Measurements from ENCODE around the gene HIRIP3.

DNA sequence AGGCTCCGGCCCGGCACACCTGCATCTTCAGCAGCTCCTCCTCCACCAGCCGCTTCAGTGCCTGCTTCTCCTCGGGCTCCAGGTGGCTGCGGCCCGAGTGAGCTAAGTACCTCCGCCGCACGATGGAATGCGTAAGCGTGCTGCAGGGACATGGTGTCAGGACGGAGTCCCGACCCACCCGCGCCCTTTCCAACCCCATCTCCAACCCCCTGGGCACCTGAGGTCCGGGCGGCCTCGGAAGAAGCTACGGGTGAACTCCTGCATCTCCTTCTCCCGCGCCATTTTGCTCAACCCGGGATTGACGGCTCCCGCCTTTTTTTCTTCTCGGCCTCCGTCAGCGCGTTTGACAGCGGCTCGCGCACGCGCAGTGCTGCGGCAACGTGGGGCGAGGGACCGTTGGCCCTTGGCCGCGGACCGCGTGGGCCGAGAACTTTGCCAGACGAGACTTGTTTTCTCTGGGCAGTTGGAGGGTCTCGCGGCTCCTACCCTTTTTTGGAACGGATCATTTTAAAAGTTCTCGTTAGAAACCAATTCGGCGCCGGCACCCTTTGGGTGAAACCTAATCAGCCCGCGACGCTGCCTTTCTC, at the start of gene HIRIP3:
- TF ChIP-seq POLR2AphosphoS5 (IDR thresholded peaks at IDR 0.05; ENCODE audit: low read depth, low read length): peak; percentile 18; the same call in 1 of the 2 replicates
- no peak; the same call in 1 of the 2 replicates for TF ChIP-seq POLR2A (IDR thresholded peaks at IDR 0.05; ENCODE audit: low read depth, low read length)
- peak; percentile 82 for TF ChIP-seq TAF1 (IDR thresholded peaks at IDR 0.05; ENCODE audit: low read depth, low read length)
